Activated CD4-positive, alpha-beta memory T cell treated with anti-CD3 and anti-CD28 coated beads, Interleukin-2, amount 10 ng/mL, durations not matched to agents 7 days and 5 days (primary cell): Measurements from ENCODE around the gene ARID3B. TPM values are rescaled to one million over a fixed set of nuclear protein-coding genes. Genes with fewer than 3 reads are reported as not detected.
A peak's percentile ranks its signal among the peaks of the same experiment; 100 is the strongest.

ENCODE experiments used
- CTCF ChIA-PET: fragments of 350-600 bp; sonication (Branson Sonifier 250); formaldehyde crosslinking; loops from one replicate; lab custom pipeline; 2021; ENCODE audit warnings: antibody characterized with exemption, inconsistent platforms; lab: Charles Lee
- POLR2A ChIA-PET: fragments of 350-600 bp; sonication (Branson Sonifier 250); formaldehyde crosslinking; loops from one replicate; lab custom pipeline; 2021; ENCODE audit warnings: antibody characterized with exemption; lab: Charles Lee
- DNase-seq: peaks from one replicate; pipeline ENCODE4 v3.0.0-alpha.2; 2020
- H3K27ac Mint-ChIP-seq: one replicate; pipeline ENCODE4 v1.8.0; 2021; ENCODE audit warnings: mild to moderate bottlenecking, mixed read lengths
- H3K27me3 Mint-ChIP-seq: one replicate; pipeline ENCODE4 v1.8.0; 2021; ENCODE audit warnings: mixed read lengths
- H3K36me3 Mint-ChIP-seq: one replicate; pipeline ENCODE4 v1.8.0; 2021; ENCODE audit warnings: low read depth, mixed read lengths
- H3K4me1 Mint-ChIP-seq: one replicate; pipeline ENCODE4 v1.8.0; 2021; ENCODE audit warnings: mixed read lengths
- H3K4me3 Mint-ChIP-seq: one replicate; pipeline ENCODE4 v1.8.0; 2021; ENCODE audit warnings: mild to moderate bottlenecking, mixed read lengths
- H3K9me3 Mint-ChIP-seq: one replicate; pipeline ENCODE4 v1.8.0; 2021; ENCODE audit warnings: mixed read lengths
- total RNA-seq, 2 experiments: library from RNA; stranded (reverse); gene quantifications; one replicate each; pipeline ENCODE4 v1.2.3, GENCODE V29; 2021

ARID3B gene
- total RNA-seq, 2 experiments from 2014 or later = 49.2 to 52.1 TPM

- ChIA-PET POLR2A (interaction anchor here (0.7 to 7.8 kb wide), 9 partner anchors 8 to 179 kb away, joined by 3 to 55 read pairs (median 3); partner anchors contain the start of genes ARID3B and UBL7), CTCF (interaction anchor here (1.1 to 8.1 kb wide), 4 partner anchors 9 to 289 kb away, joined by 3 to 72 read pairs (median 8); no protein-coding TSS in a partner anchor)
- no peak for DNase-seq
- H3K36me3 Mint-ChIP-seq = peaks cover 15% of the 10 kb centered on the region
- peaks cover 23% of the 10 kb centered on the region for H3K4me1 Mint-ChIP-seq
- no peaks in the 10 kb centered on the region for H3K27me3 Mint-ChIP-seq
- peak overlapping the region; percentile 30 for H3K4me3 Mint-ChIP-seq
- no peaks in the 10 kb centered on the region for H3K9me3 Mint-ChIP-seq
- H3K27ac Mint-ChIP-seq = peak overlapping the region; percentile 23
Measured at GRCh38 chr15:74612677-74613076, 71.7 kb downstream of the ARID3B start.

GRCh38 chr15:74613089-74613952 is 72.3 kb downstream of the ARID3B start:
- Mint-ChIP-seq H3K27me3 (no peaks in the 10 kb centered on the region), H3K9me3 (no peaks in the 10 kb centered on the region), H3K4me1 (peaks cover 29% of the 10 kb centered on the region), H3K27ac (peak overlapping the region; percentile 23), H3K36me3 (peaks cover 20% of the 10 kb centered on the region), H3K4me3 (peak overlapping the region; percentile 30)
- DNase-seq = no peak
- POLR2A ChIA-PET = interaction anchor here (0.7 to 7.8 kb wide), 12 partner anchors 9 to 587 kb away, joined by 3 to 86 read pairs (median 4); partner anchors contain the start of gene ARID3B
- CTCF ChIA-PET = interaction anchor here (1.1 to 8.1 kb wide), 4 partner anchors 9 to 288 kb away, joined by 3 to 72 read pairs (median 8); no protein-coding TSS in a partner anchor

- Mint-ChIP-seq H3K4me1 (peaks cover 37% of the 10 kb centered on the region), H3K36me3 (peaks cover 28% of the 10 kb centered on the region), H3K27me3 (no peaks in the 10 kb centered on the region), H3K27ac (peak overlapping the region; percentile 49), H3K9me3 (no peaks in the 10 kb centered on the region), H3K4me3 (peak overlapping the region; percentile 65)
- DNase-seq = no peak
- ChIA-PET CTCF (interaction anchor here (1.7 to 8.1 kb wide), 4 partner anchors 8 to 239 kb away, joined by 3 to 72 read pairs (median 8); no protein-coding TSS in a partner anchor), POLR2A (interaction anchor here (0.7 to 7.8 kb wide), 14 partner anchors 10 to 842 kb away, joined by 3 to 86 read pairs (median 4); partner anchors contain the start of genes ARID3B and UBL7)
Measured at GRCh38 chr15:74613953-74614743, 73.1 kb downstream of the ARID3B start.

GRCh38 chr15:74614744-74615507 is 73.9 kb downstream of the ARID3B start:
- POLR2A ChIA-PET = interaction anchor here (0.9 to 7.8 kb wide), 22 partner anchors 11 to 841 kb away, joined by 3 to 86 read pairs (median 8); partner anchors contain the start of genes ARID3B and UBL7

GRCh38 chr15:74615508-74616365 is 74.7 kb downstream of the ARID3B start, which contains the start of gene CLK3:
Gene CLK3, plus strand, starts transcription at chr15:74615836. Its CDS starts 3,361 bp downstream, at chr15:74619197.
- Mint-ChIP-seq H3K4me3 (peak within 1 kb of the TSS; percentile 96), H3K36me3 (peaks cover 43% of the 10 kb centered on the region), H3K27ac (peak within 1 kb of the TSS; percentile 97), H3K4me1 (peaks cover 48% of the 10 kb centered on the region), H3K9me3 (no peaks in the 10 kb centered on the region), H3K27me3 (no peaks in the 10 kb centered on the region)
- DNase-seq = peak; percentile 97
- POLR2A ChIA-PET = interaction anchor here (0.9 to 7.8 kb wide), 28 partner anchors 10 to 840 kb away, joined by 3 to 86 read pairs (median 6); partner anchors contain the start of genes ARID3B, CSK and UBL7
- CTCF ChIA-PET = interaction anchor here (0.9 to 8.1 kb wide), 12 partner anchors 11 to 244 kb away, joined by 3 to 72 read pairs (median 4); partner anchors contain the start of gene ARID3B

More at GRCh38 chr15:74614744-74615507, 73.9 kb downstream of the ARID3B start:
- peaks cover 43% of the 10 kb centered on the region for H3K4me1 Mint-ChIP-seq
- H3K4me3 Mint-ChIP-seq = peak overlapping the region; percentile 96
- H3K36me3 Mint-ChIP-seq = peaks cover 35% of the 10 kb centered on the region
- H3K9me3 Mint-ChIP-seq = no peaks in the 10 kb centered on the region
- CTCF ChIA-PET = interaction anchor here (1.0 to 8.1 kb wide), 4 partner anchors 18 to 243 kb away, joined by 3 to 72 read pairs (median 4); no protein-coding TSS in a partner anchor
- peak overlapping the region; percentile 97 for H3K27ac Mint-ChIP-seq
- H3K27me3 Mint-ChIP-seq = no peaks in the 10 kb centered on the region
- peak; percentile 89 for DNase-seq

GRCh38 chr15:74616366-74616939 is 75.4 kb downstream of the ARID3B start:
- no peaks in the 10 kb centered on the region for H3K9me3 Mint-ChIP-seq
- CTCF ChIA-PET = interaction anchor here (0.8 to 8.1 kb wide), 12 partner anchors 10 to 178 kb away, joined by 3 to 72 read pairs (median 4); partner anchors contain the start of gene ARID3B

GRCh38 chr15:74616996-74617395 is 76.0 kb downstream of the ARID3B start:
- H3K4me1 Mint-ChIP-seq = peaks cover 57% of the 10 kb centered on the region
- no peaks in the 10 kb centered on the region for H3K9me3 Mint-ChIP-seq
- peak overlapping the region; percentile 97 for H3K27ac Mint-ChIP-seq
- peaks cover 56% of the 10 kb centered on the region for H3K36me3 Mint-ChIP-seq
- ChIA-PET CTCF (interaction anchor here (0.6 to 8.1 kb wide), 13 partner anchors 10 to 835 kb away, joined by 3 to 72 read pairs (median 4); partner anchors contain the start of genes ARID3B and SIN3A), POLR2A (interaction anchor here (0.7 to 7.8 kb wide), 24 partner anchors 8 to 623 kb away, joined by 3 to 86 read pairs (median 6); partner anchors contain the start of genes ARID3B, C15orf39, CSK and PML)
- DNase-seq = no peak
- no peaks in the 10 kb centered on the region for H3K27me3 Mint-ChIP-seq
- H3K4me3 Mint-ChIP-seq = peak overlapping the region; percentile 96

More at GRCh38 chr15:74616366-74616939, 75.4 kb downstream of the ARID3B start:
- Mint-ChIP-seq H3K4me3 (peak overlapping the region; percentile 96), H3K27me3 (no peaks in the 10 kb centered on the region), H3K27ac (peak overlapping the region; percentile 97), H3K36me3 (peaks cover 51% of the 10 kb centered on the region), H3K4me1 (peaks cover 53% of the 10 kb centered on the region)
- POLR2A ChIA-PET = interaction anchor here (0.7 to 7.8 kb wide), 25 partner anchors 10 to 837 kb away, joined by 3 to 86 read pairs (median 7); partner anchors contain the start of genes ARID3B, CSK, PML and UBL7
- peak; percentile 67 for DNase-seq

GRCh38 chr15:74618841-74619596 is 78.0 kb downstream of the ARID3B start:
- Mint-ChIP-seq H3K4me3 (no peak overlapping the region), H3K27me3 (no peaks in the 10 kb centered on the region), H3K4me1 (peaks cover 56% of the 10 kb centered on the region), H3K36me3 (peaks cover 76% of the 10 kb centered on the region), H3K27ac (no peak overlapping the region), H3K9me3 (no peaks in the 10 kb centered on the region)
- CTCF ChIA-PET = interaction anchor here (0.6 to 8.1 kb wide), 5 partner anchors 14 to 283 kb away, joined by 3 to 72 read pairs (median 3); no protein-coding TSS in a partner anchor
- POLR2A ChIA-PET = interaction anchor here (4.8 to 6.3 kb wide), 2 partner anchors 77 to 168 kb away, joined by 27 to 86 read pairs; partner anchors contain the start of gene ARID3B
- no peak for DNase-seq

GRCh38 chr15:74619916-74620635 is 79.1 kb downstream of the ARID3B start:
- Mint-ChIP-seq H3K27ac (peak overlapping the region; percentile 26), H3K4me1 (peaks cover 57% of the 10 kb centered on the region), H3K9me3 (no peaks in the 10 kb centered on the region), H3K36me3 (peaks cover 87% of the 10 kb centered on the region), H3K4me3 (no peak overlapping the region), H3K27me3 (no peaks in the 10 kb centered on the region)
- CTCF ChIA-PET = interaction anchor here (8.1 kb wide), 1 partner anchor 13 kb away, joined by 72 read pairs; no protein-coding TSS in a partner anchor
- POLR2A ChIA-PET = interaction anchor here (1.1 kb wide), 1 partner anchor 11 kb away, joined by 3 read pairs; no protein-coding TSS in a partner anchor
- DNase-seq = no peak
